GOT3 (cell line): Measurements from ENCODE around the gene TIMELESS.
"Not testable (repeated sequence)": the region's sequence is repeated elsewhere in the genome, so short reads cannot be mapped to it uniquely, and the experiment has no call there.

ENCODE experiments used
- DNase-seq: peaks from one replicate; lab custom pipeline; 2025; ENCODE audit warnings: mixed read lengths; lab: John Stamatoyannopoulos, UW

The TIMELESS gene

GRCh38 chr12:56462565-56462964, 13.3 kb upstream of the TIMELESS start:
- no peak for DNase-seq

DNA sequence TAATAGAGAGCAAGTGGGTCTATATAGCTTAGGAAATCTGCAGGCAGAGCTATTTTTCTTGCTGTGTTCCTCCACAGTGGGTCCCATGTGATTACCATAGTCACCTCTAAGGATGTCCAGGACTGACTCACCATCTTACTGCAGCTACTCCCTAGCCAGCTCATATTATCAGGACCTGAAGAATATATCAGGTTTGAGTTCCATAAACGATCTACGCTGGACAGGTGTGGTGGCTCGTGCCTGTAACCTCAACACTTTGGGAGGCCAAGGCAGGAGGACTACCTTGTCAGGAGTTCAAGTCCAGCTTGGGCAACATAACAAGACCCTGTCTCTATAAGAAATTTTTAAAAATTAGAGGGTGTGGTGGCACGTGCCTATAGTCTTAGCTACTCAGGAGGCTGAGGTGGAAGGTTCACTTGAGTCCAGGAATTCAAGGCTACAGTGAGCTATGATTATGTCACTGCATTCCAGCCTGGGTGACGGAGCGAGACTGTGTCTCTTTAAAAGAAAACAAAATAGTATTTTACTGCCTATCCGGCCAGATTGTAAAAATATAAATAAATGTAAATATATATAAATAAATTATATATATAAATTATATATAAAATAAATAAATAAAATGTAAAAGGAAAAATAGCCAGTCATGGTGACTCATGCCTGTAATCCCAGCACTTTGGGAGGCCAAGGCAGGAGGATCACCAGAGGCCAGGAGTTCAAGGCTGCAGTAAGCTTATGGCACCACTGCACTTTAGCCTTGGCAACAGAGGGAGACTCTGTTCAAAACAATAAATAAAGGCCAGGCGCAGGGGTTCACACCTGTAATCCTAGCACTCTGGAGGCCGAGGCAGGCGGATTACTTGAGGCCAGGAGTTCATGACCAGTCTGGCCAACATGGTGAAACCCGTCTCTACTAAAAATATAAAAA, 12.3 kb upstream of the TIMELESS start:
- DNase-seq = no peak

DNA sequence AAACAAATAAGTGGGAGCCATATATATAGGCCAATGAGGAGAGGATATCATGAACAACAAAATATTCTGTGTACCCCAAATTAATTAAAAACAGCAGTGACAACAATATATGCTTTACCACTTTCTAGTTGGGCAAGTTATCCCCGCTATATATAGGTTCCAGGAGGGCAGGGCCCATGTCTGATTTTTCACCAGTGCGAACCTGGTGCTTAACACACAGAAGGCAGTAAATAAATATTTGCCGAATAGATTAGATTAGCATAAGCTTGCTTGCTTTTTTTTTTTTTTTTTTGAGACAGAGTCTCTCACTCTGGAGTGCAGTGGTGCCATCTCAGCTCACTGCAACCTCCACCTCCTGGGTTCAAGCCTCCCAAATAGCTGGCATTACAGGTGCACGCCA, 8.6 kb upstream of the TIMELESS start:
- DNase-seq = no peak

DNA sequence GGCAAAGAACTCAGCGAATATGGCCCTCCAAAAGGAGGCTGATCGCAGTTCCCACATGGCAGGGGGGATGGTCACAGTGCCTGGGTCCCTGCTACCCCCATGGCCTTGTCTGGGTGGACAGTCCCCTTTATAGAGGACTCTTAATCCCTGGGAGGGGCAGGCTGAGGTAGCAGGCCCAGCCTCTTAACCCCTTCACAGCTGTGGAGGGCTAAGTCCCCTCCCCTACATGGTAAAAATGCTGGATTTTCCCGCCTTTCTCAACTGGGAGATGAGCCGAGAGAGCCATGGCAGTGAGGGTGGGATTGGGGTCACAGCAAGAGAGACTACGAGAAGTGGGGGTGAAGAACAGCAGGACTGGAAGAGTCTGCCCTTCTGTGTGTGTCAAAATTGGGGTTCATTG, 5.3 kb upstream of the TIMELESS start, which contains the start of gene MIP:
MIP (minus strand) TSS at position 101 of the 400 bp plus-strand sequence; CDS start at position 57, 44 bp downstream.
- no peak for DNase-seq

DNA sequence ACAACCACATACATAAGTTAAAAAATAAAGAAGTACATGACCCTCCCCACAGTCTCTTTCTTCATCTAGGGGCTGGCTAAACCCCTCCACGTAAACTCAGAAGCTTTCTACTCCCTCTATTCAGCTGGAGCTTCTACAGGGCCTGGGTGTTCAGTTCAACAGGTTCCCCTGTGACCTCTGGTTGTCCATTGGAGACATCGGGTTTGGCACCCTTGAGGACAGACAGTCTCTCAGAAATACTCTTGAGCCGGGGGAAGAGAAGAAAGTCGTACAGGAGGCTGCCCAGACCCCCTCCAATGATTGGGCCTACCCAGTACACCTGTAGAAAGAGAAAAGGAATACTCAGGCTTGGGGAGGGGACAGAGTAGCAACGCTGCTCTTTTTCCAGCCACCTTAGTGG, 1.9 kb upstream of the TIMELESS start:
- DNase-seq = no peak

GRCh38 chr12:56450241-56450640, 1.0 kb upstream of the TIMELESS start:
- DNase-seq = no peak

- DNase-seq = no peak
Observed at GRCh38 chr12:56449622-56449984, 377 bp upstream of the TIMELESS start.

DNA sequence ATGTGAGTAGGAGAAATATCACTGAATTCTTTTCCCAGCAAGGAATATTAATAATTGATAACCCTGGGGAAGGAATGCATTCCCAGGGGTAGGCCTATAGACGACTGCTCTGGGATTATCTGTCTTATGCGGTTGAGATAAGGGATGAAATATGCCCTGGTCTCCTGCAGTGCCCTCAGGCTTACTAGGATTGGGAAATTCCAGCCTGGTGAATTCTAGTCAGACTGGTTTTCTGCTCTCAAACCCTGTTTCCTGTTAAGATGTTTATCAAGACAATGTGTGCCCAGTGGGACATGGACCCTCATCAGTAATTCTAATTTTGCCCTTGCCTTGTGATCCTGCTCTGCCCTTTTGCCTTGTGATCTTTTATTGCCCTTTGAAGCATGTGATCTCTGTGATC, 6.0 kb downstream of the TIMELESS start:
- DNase-seq = not testable (repeated sequence)

DNA sequence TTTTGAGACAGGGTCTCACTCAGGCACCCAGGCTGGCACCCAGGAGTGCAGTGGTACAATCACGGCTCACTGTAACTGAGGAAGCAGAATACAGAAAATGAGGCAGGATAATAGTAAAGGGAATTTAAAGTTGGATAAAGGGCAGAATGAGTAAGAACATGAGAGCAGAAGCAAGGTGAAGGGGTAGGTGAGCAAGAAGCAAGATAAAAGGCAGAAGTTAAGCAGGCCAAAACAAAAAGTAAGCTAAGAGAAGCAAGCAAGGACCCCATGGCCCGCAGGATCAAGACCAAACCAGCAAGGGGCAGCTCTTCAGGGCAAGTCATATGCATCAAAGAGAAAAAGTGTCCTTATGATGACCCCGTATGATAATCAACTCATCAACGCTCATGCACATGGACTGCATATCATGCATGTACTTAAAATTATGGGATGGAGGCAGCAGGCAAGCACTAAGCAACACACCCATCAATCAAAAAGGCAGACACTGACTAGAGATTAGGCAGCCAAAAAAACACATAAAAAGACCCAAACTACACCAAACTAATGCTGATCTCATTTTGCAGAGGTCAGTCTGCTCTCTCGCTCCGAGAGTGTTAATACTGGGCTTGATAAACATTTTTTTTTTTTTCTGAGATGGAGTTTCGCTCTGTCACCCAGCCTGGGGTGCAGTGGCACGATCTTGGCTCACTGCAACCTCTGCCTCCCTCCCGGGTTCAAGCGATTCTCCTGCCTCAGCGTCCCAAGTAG, 11.6 kb downstream of the TIMELESS start:
- no peak for DNase-seq

DNA sequence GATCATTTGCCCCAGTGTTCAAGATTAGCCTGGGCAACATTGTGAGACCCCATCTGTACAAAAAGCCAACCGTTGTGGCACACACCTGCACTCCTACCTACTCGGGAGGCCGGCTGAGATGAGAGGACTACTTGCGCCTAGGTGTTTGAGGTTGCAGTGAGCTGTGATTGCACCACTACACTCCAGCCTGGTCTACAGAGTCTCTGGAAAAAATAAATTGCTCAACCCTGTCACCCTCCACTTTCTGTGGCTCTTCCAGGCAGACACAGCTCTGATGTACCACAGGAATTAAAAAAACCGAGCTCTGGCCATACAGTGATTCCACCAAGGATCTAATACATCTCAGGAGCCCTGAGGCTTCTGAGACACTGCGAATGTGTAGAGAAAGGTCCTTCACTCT, 14.4 kb downstream of the TIMELESS start:
- DNase-seq = no peak

- no peak for DNase-seq
Observed at GRCh38 chr12:56431850-56432249, 17.4 kb downstream of the TIMELESS start.

DNA sequence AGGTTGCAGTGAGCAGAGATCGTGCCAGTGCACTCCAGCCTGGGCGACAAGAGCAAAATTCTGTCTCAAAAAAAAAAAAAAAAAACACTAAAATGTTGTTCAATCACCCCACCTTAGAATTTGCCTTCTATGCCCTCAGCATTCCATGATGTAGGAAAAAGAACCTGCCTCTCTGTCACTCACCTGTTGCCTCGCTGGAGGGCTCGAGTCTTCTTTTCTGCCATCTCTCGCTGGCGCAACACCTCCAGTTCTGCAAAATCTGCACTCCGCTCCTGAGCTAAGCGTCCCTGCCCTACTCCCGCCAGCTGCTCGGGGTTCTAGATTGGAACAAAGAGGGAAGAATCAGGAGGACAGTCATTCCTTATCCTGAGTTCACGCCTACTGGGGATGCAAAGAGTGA, 17.9 kb downstream of the TIMELESS start:
- DNase-seq = no peak

DNA sequence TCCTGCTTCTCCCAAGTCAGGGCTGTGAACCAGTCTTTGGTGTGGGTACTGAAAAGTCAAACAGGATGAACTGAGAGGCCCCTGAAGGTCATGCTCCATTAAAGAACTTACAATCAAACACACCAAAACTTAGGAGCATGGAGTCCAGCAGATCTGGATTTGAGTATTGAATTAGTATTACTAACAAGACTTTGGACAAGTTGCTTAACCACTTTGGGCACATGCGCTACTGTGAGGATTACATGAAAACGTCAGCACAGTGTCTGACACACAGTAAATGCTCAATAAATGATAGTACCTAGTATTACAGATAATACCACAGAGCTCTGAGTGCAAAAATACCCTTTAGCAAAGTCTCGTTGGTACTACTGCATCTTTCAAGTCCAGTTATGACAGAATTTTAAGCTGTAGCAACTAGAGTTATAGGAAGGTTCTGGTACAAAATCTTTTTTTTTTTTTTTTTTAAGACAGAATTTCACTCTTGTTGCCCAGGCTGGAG, 23.2 kb downstream of the TIMELESS start:
- DNase-seq = no peak

DNA sequence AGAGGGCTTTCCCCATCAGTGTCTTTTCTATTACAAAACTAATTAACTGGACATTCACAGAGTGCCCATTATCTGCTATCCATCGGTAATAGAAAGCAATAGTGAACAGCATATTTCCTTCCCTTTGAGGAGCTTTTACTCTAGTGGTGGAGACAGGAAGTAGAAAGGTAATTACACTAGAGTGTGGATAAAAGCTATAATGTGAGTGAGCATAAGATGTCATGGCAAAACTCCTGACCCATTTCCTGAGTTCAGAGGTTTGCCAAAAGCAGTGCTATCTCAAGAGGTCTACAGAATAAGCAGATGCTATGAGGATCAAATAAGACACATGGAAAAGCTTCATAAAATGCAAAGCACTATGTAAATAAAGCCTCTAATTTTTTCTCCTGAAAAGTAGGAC, 24.0 kb downstream of the TIMELESS start:
- DNase-seq = no peak

- no peak for DNase-seq
Observed at GRCh38 chr12:56420411-56420810, 28.8 kb downstream of the TIMELESS start.

- no peak for DNase-seq
Observed at GRCh38 chr12:56417739-56418138, 31.5 kb downstream of the TIMELESS start.

GRCh38 chr12:56414401-56414800, 34.8 kb downstream of the TIMELESS start:
- no peak for DNase-seq

DNA sequence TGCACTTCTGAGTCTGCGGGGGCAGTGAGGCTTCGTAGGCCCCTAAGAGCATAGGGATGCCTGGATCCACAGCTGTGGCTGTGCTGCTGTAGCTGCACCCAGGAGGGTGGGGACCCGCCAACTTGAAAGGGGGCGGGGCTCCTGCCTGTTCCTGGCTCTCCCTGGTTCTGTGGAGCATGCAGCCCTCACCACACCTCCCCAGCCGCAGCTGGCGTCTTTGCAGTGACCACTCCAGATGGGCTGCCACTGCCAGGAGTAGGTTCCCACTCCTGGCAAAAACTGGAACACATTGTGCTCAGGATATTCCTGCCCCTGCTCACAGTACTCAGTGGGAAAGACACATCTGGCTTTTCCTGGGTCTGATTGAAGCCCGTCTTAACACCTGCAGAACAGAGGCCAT, 35.8 kb downstream of the TIMELESS start:
- DNase-seq = no peak

- DNase-seq = no peak
Observed at GRCh38 chr12:56411781-56412639, 37.2 kb downstream of the TIMELESS start.

DNA sequence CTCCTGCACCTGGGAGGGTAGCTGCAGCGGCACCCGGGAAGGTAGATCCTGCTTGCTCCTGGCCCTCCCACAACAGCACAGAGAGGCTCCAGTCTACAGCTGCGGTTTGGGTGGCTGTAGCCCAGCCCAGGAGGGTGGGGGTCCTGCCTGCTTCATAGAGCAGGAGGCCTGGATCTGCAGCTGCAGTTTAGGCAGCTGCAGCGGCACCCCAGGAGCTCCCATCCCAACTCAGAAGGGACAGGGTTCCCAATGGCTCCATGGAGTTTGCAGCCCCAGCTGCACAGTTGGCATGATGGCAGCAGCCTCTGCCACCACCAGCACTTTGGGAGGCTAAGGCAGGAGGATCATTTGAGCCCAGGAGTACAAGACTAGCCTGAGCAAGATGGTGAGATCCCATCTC, 38.5 kb downstream of the TIMELESS start:
- no peak for DNase-seq

DNA sequence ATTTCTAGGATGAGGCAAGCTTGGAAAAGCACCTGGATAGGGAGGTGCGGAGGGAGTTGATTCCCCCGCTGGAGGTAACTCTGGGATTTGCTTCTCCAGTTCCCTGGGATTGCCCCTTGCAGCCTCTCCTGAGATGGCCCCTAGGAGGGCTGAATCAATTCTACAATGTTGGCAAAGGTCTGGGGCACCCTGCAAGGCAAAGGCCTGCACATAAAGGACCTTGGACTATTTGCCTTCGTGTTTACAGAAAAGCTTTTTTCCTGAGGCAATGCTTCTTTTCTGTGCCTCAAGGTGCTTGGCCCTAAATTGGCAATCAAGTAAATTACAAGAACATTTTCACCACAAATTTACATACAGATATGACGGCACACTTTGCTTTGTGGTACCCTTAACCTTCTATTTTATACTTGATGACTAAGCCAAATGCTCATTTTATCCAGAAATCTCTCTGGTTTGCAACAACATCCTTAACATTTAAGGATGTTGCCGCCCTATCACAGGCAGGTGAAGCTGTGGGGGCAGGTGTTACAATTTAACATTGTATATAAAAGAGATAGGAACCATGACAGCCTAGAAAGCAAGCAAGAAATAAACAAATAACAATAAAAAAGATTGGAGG, 40.3 kb downstream of the TIMELESS start:
- DNase-seq = no peak

GRCh38 chr12:56404227-56404626, 45.0 kb downstream of the TIMELESS start:
- not testable (repeated sequence) for DNase-seq
